ENCODE data around the gene BCAT1.

Gene BCAT1

GRCh38 chr12:24838531-24838950 is 110.4 kb downstream of the BCAT1 start:
- Mint-ChIP-seq H3K4me1 (no peaks in the 10 kb centered on the region), H3K4me3 (no peak overlapping the region), H3K27ac (peak overlapping the region in 1 of 3 experiments; percentile 20)

GRCh38 chr12:24835377-24835776 is 113.5 kb downstream of the BCAT1 start:
- Mint-ChIP-seq H3K36me3 (ENCODE audit: low read depth) (peaks cover 42% of the 10 kb centered on the region), H3K27me3 (ENCODE audit: low read depth) (no peaks in the 10 kb centered on the region), H3K4me3 (no peak overlapping the region), H3K4me1 (no peaks in the 10 kb centered on the region), H3K27ac (no peak overlapping the region), H3K9me3 (no peaks in the 10 kb centered on the region)
- no peak for TF ChIP-seq CTCF (IDR thresholded peaks at IDR 0.05; ENCODE audit: unreplicated experiment in 3 of 3)

More at GRCh38 chr12:24838531-24838950, 110.4 kb downstream of the BCAT1 start:
- no peak for TF ChIP-seq CTCF (IDR thresholded peaks at IDR 0.05; ENCODE audit: unreplicated experiment in 3 of 3)
- H3K27me3 Mint-ChIP-seq (ENCODE audit: low read depth) = no peaks in the 10 kb centered on the region
- H3K36me3 Mint-ChIP-seq (ENCODE audit: low read depth) = peaks cover 41% of the 10 kb centered on the region
- no peaks in the 10 kb centered on the region for H3K9me3 Mint-ChIP-seq

GRCh38 chr12:24833513-24833912 is 115.4 kb downstream of the BCAT1 start:
- Mint-ChIP-seq H3K4me1 (no peaks in the 10 kb centered on the region), H3K27me3 (ENCODE audit: low read depth) (no peaks in the 10 kb centered on the region), H3K4me3 (no peak overlapping the region), H3K27ac (no peak overlapping the region), H3K9me3 (no peaks in the 10 kb centered on the region), H3K36me3 (ENCODE audit: low read depth) (peaks cover 45% of the 10 kb centered on the region)
- TF ChIP-seq CTCF (IDR thresholded peaks at IDR 0.05; ENCODE audit: unreplicated experiment in 3 of 3) = no peak

DNA sequence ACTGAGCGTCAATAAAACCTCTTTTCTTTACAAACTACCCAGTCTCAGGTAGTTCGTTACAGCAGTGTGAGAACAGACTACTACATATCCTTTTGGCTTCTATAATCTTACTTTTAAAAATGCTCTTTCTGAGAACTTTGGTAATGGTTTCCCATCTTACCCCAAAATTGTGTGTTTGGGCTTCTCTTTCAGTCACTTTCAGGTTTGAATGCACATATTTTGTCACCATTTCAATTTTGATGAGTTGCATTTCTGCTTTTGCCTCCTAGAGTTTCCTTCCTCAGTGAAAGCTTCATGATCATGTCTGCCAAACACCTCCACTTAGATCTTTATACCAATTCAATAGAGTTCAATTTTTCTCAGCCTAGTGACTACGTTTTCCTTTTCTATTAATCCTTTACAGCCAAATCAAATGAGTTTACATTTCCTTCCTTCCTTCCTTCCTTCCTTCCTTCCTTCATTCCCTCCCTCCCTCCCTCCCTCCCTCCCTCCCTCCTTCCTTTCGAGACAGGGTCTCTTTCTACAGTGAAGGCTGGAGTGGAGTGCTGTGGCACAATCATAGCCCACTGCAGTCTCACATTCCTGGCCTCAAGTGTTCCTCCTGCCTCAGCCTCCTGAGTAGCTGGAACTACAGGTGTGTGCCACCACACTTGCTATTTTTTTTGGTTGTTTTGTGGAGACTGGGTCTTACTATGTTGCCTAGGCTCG is 124.9 kb downstream of the BCAT1 start:
- peaks cover 61% of the 10 kb centered on the region for H3K36me3 Mint-ChIP-seq (ENCODE audit: low read depth)
- H3K27me3 Mint-ChIP-seq (ENCODE audit: low read depth) = no peaks in the 10 kb centered on the region
- H3K27ac Mint-ChIP-seq = no peak overlapping the region
- H3K4me3 Mint-ChIP-seq = no peak overlapping the region
- H3K9me3 Mint-ChIP-seq = no peaks in the 10 kb centered on the region
- TF ChIP-seq CTCF (IDR thresholded peaks at IDR 0.05; ENCODE audit: unreplicated experiment in 3 of 3) = no peak
- H3K4me1 Mint-ChIP-seq = peaks cover 6% of the 10 kb centered on the region

GRCh38 chr12:24822121-24822899 is 126.6 kb downstream of the BCAT1 start:
- Mint-ChIP-seq H3K36me3 (ENCODE audit: low read depth) (peaks cover 60% of the 10 kb centered on the region), H3K4me3 (no peak overlapping the region), H3K4me1 (peaks cover 6% of the 10 kb centered on the region), H3K27ac (no peak overlapping the region), H3K27me3 (ENCODE audit: low read depth) (no peaks in the 10 kb centered on the region), H3K9me3 (no peaks in the 10 kb centered on the region)
- TF ChIP-seq CTCF (IDR thresholded peaks at IDR 0.05; ENCODE audit: unreplicated experiment in 3 of 3) = no peak
